Liver (tissue), 9 donors: ENCODE data around the gene DPYD. TPM values are rescaled to one million over a fixed set of nuclear protein-coding genes. Genes with fewer than 3 reads are reported as not detected.

ENCODE experiments used
- DNase-seq: peaks from one replicate; pipeline ENCODE4 v3.0.0-alpha.2; 2017; ENCODE audit warnings: low spot score
- H3K27ac ChIP-seq, 2 donors: one replicate each; pipeline ENCODE4 v1.7.0; 2013; ENCODE audit warnings: inconsistent platforms in 2 of 2, low read length in 2 of 2, control low read depth in 1 of 2, low read depth in 1 of 2, mild to moderate bottlenecking in 1 of 2
- H3K27me3 ChIP-seq, 4 donors: one replicate each; pipeline versions ENCODE4 v1.6.1 to v1.7.0; 2013; ENCODE audit warnings: low read length in 3 of 4, inconsistent platforms in 1 of 4, mild to moderate bottlenecking in 1 of 4, moderate library complexity in 1 of 4; ENCODE audit not compliant: control insufficient read depth in 4 of 4, insufficient read depth in 4 of 4
- H3K36me3 ChIP-seq, 4 donors: one replicate each; pipeline versions ENCODE4 v1.6.1 to v1.7.0; 2013; ENCODE audit warnings: low read length in 3 of 4, mild to moderate bottlenecking in 3 of 4, low read depth in 1 of 4, moderate library complexity in 1 of 4; ENCODE audit not compliant: control insufficient read depth in 4 of 4, insufficient read depth in 3 of 4
- H3K4me1 ChIP-seq, 4 donors: one replicate each; pipeline versions ENCODE4 v1.6.1 to v1.7.0; 2013; ENCODE audit warnings: low read length in 3 of 4, mild to moderate bottlenecking in 3 of 4, moderate library complexity in 1 of 4; ENCODE audit not compliant: control insufficient read depth in 4 of 4, insufficient read depth in 4 of 4
- H3K4me3 ChIP-seq, 3 donors: one replicate each; pipeline versions ENCODE4 v1.6.1 to v1.7.0; 2013; ENCODE audit warnings: low read length in 3 of 3, control low read depth in 1 of 3, low read depth in 1 of 3, mild to moderate bottlenecking in 1 of 3
- H3K9ac ChIP-seq, 2 donors: one replicate each; pipeline ENCODE4 v1.7.0; 2013; ENCODE audit warnings: low read length in 2 of 2, mild to moderate bottlenecking in 2 of 2, moderate library complexity in 2 of 2, control low read depth in 1 of 2, low read depth in 1 of 2
- H3K9me3 ChIP-seq, 4 donors: one replicate each; pipeline versions ENCODE4 v1.6.1 to v1.7.0; 2013; ENCODE audit warnings: low read length in 3 of 4; ENCODE audit not compliant: control insufficient read depth in 4 of 4
- ATF3 ChIP-seq: IDR thresholded peaks from 2 replicates; pipeline ENCODE4 v1.6.1; 2016; ENCODE audit warnings: antibody characterized with exemption
- CTCF ChIP-seq: fragments of 150-350 bp; IDR thresholded peaks from 2 replicates; pipeline ENCODE4 v1.5.1; 2017; ENCODE audit warnings: improper control_type of control experiment, low read depth, low read length; ENCODE audit not compliant: missing input control
- EGR1 ChIP-seq, 2 donors: IDR thresholded peaks; 2 replicates each; pipeline ENCODE4 v1.6.1; 2016 to 2018; ENCODE audit warnings: antibody characterized with exemption in 2 of 2, low read depth in 2 of 2
- FOXA1 ChIP-seq: IDR thresholded peaks from 2 replicates; pipeline ENCODE4 v1.6.1; 2016; ENCODE audit warnings: antibody characterized with exemption
- FOXA2 ChIP-seq: IDR thresholded peaks from 2 replicates; pipeline ENCODE4 v1.6.1; 2016; ENCODE audit warnings: antibody characterized with exemption
- GABPA ChIP-seq, 2 donors: IDR thresholded peaks in 1 of 2; conservative IDR thresholded peaks in 1 of 2; 2 replicates each; pipeline ENCODE4 v1.6.1; 2016; ENCODE audit warnings: antibody characterized with exemption in 2 of 2, mild to moderate bottlenecking in 1 of 2, moderate library complexity in 1 of 2
- HNF4A ChIP-seq, 2 donors: conservative IDR thresholded peaks; 2 replicates each; pipeline ENCODE4 v1.6.1; 2016; ENCODE audit warnings: antibody characterized with exemption in 2 of 2, mild to moderate bottlenecking in 2 of 2
- JUND ChIP-seq, 2 donors: IDR thresholded peaks; 2 replicates each; pipeline ENCODE4 v1.6.1; 2016; ENCODE audit warnings: antibody characterized with exemption in 2 of 2
- MAX ChIP-seq: IDR thresholded peaks from 2 replicates; pipeline ENCODE4 v1.6.1; 2016; ENCODE audit warnings: antibody characterized with exemption
- NR2F2 ChIP-seq: IDR thresholded peaks from 2 replicates; pipeline ENCODE4 v1.6.1; 2016; ENCODE audit warnings: antibody characterized with exemption
- RAD21 ChIP-seq, 2 donors: IDR thresholded peaks; 2 replicates each; pipeline ENCODE4 v1.6.1; 2016; ENCODE audit warnings: antibody characterized with exemption in 2 of 2, mild to moderate bottlenecking in 2 of 2
- REST ChIP-seq: IDR thresholded peaks from 2 replicates; pipeline ENCODE4 v1.6.1; 2016; ENCODE audit warnings: antibody characterized with exemption, mild to moderate bottlenecking
- RXRA ChIP-seq, 2 donors: IDR thresholded peaks; 2 replicates each; pipeline ENCODE4 v1.6.1; 2017 to 2018; ENCODE audit warnings: antibody characterized with exemption in 2 of 2, mild to moderate bottlenecking in 1 of 2
- SP1 ChIP-seq: IDR thresholded peaks from 2 replicates; pipeline ENCODE4 v1.6.1; 2018; ENCODE audit warnings: antibody characterized with exemption, mild to moderate bottlenecking
- TAF1 ChIP-seq: conservative IDR thresholded peaks from 2 replicates; pipeline ENCODE4 v1.6.1; 2016; ENCODE audit warnings: antibody characterized with exemption, mild to moderate bottlenecking
- YY1 ChIP-seq: IDR thresholded peaks from 2 replicates; pipeline ENCODE4 v1.6.1; 2016; ENCODE audit warnings: antibody characterized with exemption, mild to moderate bottlenecking
- ZBTB33 ChIP-seq: IDR thresholded peaks from 2 replicates; pipeline ENCODE4 v1.6.1; 2016; ENCODE audit warnings: antibody characterized with exemption
- WGBS: extraction: QIAGEN DNeasy Blood & Tissue Kit; methylation state at CpG from one replicate; pipeline ENCODE4 v1.1.7; 2013; 5-methylcytosine and 5-hydroxymethylcytosine counted together
- polyA plus RNA-seq, 2 donors: library from polyadenylated mRNA; stranded (reverse) in 1 of 2; unstranded in 1 of 2; fragments of 200-250 nt in 1 of 2; fragments of >200 nt in 1 of 2; fragmentation: Nextera tagmentation in 1 of 2; extraction: Ambion mirVana in 1 of 2; gene quantifications; one replicate each; pipeline versions ENCODE4 v1.2.1 to v1.2.3, GENCODE V29; 2013 to 2015
- total RNA-seq, 2 donors: library from RNA; depleted of rRNA; stranded (reverse); fragments of >200 nt; gene quantifications; one replicate each; pipeline ENCODE4 v1.2.3, GENCODE V29; 2014
- donor health status: healthy.
- donor health status: healthy.
- donor health status: healthy.
- donor health status: healthy.
- donor health status: healthy.

DPYD gene
- total and polyA plus RNA-seq, 4 donors = 16.2 to 142 (median 47.0) TPM

- no peak overlapping the region for H3K4me3 ChIP-seq
- H3K9ac ChIP-seq = no peak overlapping the region
- peaks cover 0 to 3% (median 0%) of the 10 kb centered on the region in 4 donors for H3K36me3 ChIP-seq
- no peak for DNase-seq
- no peaks in the 10 kb centered on the region for H3K27me3 ChIP-seq
- no peak for TF ChIP-seq TAF1
- no peak for TF ChIP-seq NR2F2
- no peak for TF ChIP-seq FOXA1
- no peak for TF ChIP-seq HNF4A (conservative IDR thresholded peaks at IDR 0.05)
- no peak for TF ChIP-seq CTCF
- no peak for TF ChIP-seq FOXA2
- TF ChIP-seq RAD21 (IDR thresholded peaks at IDR 0.05) = no peak
- TF ChIP-seq MAX = no peak
- TF ChIP-seq SP1 = no peak
- no peak for TF ChIP-seq ATF3
- no peak for TF ChIP-seq ZBTB33
- TF ChIP-seq GABPA (IDR thresholded peaks at IDR 0.05 in 1 of 2, conservative IDR thresholded peaks at IDR 0.05 in 1 of 2) = no peak
- TF ChIP-seq JUND (IDR thresholded peaks at IDR 0.05) = no peak
- no peak overlapping the region for H3K27ac ChIP-seq
- no peaks in the 10 kb centered on the region for H3K4me1 ChIP-seq
- no peaks in the 10 kb centered on the region for H3K9me3 ChIP-seq
Measured at GRCh38 chr1:97826820-97827219, 94.0 kb downstream of the DPYD start.

- 87% methylated on average over 5 of the region's 5 CpGs for WGBS
- DNase-seq = no peak
- Histone ChIP-seq H3K4me1 (no peaks in the 10 kb centered on the region), H3K9me3 (no peaks in the 10 kb centered on the region), H3K4me3 (no peak overlapping the region), H3K27ac (no peak overlapping the region), H3K36me3 (peaks cover 0 to 3% (median 0%) of the 10 kb centered on the region in 4 donors), H3K27me3 (no peaks in the 10 kb centered on the region), H3K9ac (no peak overlapping the region)
- no peak for TF ChIP-seq GABPA (IDR thresholded peaks at IDR 0.05 in 1 of 2, conservative IDR thresholded peaks at IDR 0.05 in 1 of 2)
- TF ChIP-seq YY1 = no peak
- no peak for TF ChIP-seq HNF4A (conservative IDR thresholded peaks at IDR 0.05)
- TF ChIP-seq RXRA (IDR thresholded peaks at IDR 0.05) = no peak
- no peak for TF ChIP-seq ZBTB33
- no peak for TF ChIP-seq JUND (IDR thresholded peaks at IDR 0.05)
- no peak for TF ChIP-seq EGR1 (IDR thresholded peaks at IDR 0.05; ENCODE audit: low read depth in 2 of 2)
- no peak for TF ChIP-seq CTCF
- no peak for TF ChIP-seq REST
- no peak for TF ChIP-seq NR2F2
- no peak for TF ChIP-seq TAF1
- TF ChIP-seq MAX = no peak
Measured at GRCh38 chr1:97824624-97825023, 96.2 kb downstream of the DPYD start.
